ENCODE measurements around the gene SLC25A42.

The SLC25A42 gene

DNA sequence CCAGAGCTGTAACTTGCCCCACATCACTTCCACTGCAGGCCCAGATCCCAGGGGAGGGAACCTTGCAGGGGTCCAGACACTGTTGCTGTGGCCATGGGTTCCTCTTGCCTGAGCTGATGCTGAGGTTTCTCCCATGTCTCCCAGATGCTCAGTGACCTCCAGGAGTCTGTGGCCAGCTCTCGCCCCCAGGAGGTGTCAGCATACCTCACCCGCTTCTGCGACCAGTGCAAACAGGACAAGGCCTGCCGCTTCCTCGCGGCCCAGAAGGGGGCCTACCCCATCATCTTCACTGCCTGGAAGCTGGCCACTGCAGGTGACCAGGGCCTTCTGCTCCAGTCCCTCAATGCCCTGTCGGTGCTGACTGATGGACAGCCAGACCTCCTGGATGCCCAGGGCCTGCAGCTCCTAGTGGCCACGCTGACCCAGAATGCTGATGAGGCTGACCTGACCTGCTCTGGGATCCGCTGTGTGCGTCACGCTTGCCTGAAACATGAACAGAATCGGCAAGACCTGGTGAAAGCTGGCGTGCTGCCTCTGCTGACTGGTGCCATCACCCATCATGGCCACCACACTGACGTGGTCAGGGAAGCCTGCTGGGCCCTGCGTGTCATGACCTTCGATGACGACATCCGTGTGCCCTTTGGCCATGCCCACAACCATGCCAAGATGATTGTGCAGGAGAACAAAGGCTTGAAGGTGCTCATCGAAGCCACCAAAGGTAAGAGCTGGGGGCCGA, 12.1 kb upstream of the SLC25A42 start:
- DNase-seq (ENCODE audit: low spot score): no peak

DNA sequence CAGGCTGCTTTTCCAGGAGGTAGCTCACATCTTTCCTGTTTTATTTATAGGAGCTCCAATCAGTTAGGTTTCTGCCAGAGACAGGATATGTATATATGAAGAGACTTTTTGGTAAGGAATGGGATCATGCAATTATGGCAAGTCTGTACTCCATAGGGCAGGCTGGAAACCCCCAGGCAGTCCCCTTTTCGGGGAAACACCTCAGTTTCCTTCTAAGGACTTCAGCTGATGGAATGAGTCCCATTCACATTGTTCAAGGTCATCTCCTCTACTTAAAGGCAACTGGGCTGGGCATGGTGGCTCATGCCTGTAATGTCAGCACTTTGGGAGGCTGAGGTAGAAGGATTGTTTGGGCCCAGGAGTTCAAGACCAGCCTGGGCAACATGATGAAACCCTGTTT, 10.9 kb upstream of the SLC25A42 start:
- DNase-seq (ENCODE audit: low spot score): no peak

DNA sequence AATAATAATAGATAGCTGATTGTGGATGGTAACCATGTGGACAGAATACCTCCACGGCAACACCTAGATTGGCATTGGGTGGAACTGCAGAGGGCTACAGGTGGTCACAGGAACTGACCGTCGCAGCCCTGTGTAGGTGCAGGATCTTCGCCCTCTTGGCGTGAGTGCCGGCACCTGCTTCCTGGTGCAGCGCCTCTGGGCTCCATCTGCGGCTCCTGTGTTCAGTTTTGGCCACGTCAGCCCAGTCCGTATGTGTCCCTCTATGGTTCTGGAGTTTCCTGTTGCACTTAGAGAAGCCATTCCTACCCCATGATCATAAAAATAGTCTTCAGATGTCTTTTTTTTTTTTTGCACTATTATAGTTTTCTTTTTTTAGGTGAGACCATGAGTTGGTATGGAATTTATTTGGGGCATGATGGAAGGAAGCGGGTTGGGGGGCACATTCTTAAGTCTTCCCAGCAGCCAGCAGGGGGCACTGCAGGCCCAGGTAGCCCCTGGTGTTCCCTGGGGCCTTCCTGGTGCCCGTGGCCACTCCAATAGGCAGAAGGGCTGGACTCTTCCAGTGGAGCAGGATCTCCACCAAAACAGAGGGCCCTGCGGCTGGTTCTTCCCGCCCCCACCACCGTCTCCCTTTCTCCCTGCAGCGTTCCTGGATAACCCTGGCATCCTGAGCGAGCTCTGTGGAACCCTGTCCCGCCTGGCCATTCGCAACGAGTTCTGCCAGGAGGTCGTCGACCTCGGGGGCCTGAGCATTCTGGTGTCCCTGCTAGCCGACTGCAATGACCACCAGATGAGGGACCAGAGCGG, 10.1 kb upstream of the SLC25A42 start:
- peak; percentile 36 for DNase-seq (ENCODE audit: low spot score)

DNA sequence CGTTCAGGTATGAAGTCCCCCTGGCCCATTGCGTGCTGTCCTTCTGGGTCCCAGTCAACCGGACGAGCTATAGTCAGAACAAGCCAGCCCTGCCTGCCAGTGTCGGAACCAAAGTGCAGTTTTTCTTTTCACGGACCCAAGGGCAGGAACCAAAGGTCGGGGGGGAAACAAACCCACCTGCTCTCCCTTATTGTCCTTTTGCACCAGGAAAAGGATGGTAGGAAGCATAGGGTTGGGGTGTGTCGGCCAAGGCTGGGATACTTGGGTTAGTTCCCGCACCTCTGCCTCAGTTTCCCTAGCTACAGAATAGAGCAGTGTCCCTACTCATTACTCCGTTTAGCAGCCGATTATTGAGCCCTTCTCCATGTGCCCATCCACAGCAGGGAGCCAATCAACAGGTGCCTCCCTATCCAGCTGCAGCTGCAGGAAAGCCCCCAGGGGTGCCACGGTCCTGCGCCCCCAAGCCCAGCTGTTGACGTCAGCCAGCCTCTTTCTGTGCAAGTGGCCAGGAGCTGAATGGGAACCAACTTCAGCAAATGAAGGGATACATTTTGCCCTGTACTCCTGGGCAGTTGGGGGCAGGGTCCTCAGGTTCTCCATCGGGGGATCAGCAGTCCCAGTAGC, 9.4 kb upstream of the SLC25A42 start:
- no peak for DNase-seq (ENCODE audit: low spot score)

DNA sequence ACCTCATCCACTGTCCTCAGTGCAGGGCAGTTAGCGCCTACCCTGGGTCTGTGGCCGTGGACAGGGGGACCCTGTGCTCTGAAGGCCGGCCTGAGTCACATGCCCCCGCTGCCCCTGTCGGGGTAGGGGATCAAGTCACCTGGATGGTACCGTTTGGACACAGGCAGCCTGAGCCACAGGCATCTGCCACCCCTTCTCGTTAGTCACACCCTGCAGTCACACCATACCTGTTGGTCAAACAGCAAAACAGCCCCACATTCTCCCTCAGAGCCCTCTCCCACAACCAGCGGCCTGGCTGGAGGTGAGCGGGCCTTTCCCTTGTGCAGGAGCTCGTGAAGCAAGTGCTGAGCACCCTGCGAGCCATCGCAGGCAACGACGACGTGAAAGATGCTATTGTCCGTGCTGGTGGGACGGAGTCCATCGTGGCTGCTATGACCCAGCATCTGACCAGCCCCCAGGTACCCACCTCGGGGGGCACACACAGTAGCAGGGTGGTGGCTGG, 8.8 kb upstream of the SLC25A42 start:
- no peak for DNase-seq (ENCODE audit: low spot score)

DNA sequence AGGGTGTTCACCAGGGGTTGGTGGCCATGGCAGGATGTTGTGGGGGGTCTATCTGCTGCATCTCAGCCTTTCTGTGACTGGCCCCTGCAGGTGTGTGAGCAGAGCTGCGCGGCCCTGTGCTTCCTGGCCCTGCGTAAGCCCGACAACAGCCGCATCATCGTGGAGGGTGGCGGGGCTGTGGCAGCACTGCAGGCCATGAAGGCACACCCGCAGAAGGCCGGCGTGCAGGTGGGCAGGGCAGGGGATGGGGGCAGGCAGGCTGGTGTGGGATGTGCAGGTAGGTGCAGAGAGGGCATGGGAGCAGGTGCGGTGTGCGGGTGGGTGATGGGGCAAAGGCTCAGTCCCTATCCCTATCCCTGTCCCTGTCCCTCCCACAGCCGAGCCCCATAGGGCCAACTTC, 8.1 kb upstream of the SLC25A42 start:
- DNase-seq (ENCODE audit: low spot score): no peak

DNA sequence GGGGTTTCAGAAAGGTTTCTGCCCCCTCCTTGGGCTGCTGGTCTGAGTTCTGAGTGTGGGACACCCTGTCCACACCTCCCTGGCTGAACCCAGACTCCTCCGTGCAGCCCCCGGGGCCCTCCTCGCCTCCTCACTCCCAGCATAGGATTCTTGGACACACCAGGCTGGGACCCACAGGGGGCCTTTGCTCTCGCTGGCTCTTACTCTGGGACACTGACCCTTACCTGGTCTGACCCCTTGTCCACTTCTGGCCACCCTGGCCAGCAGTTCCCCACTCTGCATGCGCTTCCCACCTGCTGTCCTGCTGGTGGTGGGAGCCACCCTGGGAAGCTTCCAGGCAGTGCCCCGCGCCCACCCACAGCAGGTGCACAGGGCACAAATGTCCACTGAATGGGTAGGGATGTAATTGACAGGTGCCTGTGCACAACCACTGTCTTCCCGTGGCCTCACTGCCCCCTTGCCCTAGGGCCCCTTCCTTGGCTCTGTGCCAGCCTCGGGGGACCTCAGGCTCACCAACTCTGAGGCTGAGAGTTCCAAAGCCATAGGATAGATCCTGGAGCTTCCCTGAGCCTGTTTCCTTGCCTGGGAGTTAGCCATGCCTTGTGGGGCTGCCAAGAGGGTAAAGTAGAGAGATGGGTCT, 7.0 kb upstream of the SLC25A42 start:
- no peak for DNase-seq (ENCODE audit: low spot score)

DNA sequence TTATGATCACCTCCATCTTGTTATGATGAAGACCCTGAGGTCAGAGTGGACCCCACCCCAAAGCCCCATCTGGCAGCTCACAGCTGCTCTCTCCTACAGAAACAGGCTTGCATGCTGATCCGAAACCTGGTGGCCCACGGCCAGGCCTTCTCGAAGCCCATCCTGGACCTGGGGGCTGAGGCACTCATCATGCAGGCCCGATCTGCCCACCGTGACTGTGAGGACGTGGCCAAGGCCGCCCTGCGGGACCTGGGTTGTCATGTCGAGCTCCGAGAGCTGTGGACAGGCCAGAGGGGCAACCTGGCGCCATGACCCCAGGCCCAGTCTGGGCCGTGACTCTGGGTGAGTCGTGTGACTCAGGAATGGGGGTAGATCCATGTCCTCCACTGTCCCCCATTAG, 6.5 kb upstream of the SLC25A42 start:
- DNase-seq (ENCODE audit: low spot score): no peak

DNA sequence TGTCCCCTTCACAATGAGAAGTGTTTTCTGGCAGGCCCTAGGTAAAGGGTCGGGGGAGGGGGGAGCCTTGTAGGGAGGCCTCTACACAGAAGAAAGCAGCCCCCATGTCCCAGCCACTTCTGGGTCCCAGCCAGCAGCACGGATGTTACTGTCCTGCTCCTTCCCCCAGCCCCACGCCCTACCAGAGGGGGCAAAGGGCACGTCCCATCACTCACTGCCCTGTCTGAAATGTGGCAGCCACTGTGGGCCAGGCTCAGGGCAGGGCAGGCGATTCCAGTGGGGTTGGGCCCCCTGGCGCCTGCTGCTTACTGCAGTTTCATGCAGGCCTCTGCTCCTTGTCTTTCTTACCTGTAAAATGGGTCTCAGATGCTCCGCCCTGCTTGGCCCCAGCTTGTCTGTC, 6.1 kb upstream of the SLC25A42 start:
- DNase-seq (ENCODE audit: low spot score): no peak

DNA sequence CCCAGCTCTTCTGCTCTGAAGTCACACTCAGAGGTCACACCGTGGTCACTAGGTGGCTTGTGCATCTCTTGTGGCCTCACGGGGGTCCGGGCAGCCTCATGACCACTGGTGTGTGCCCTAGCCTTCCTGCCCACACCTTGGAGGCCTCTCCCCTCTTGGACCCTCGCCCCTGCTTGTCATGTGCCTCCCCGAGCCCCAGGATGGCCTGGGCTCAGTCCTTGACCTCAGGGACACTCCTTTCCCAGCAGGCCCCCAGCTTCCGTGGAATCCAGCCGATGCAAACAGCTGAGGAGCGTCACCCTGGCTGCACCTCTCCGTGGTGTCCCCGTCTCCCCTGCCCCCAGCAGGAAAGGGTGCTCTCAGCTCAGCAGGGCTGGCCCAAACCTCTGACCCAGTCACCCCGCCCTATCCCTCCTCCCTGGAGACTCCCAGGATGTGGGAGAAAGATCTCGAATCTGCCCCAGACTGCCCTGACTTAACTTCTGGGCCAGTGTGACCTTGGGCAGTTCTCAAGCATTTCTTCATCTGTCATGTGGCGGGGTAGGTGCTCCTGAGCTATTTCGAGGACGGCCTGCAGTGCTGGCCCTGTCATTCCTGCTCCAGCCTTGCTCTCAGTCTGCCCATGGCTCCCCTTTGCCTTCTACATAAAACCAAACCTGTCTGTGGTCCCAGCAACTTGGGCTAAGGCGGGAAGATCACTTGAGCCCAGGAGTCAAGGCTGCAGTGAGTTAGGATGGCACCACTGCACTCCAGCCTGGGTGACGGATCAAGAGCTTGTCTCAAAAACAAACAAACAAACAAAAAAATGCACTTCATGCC, 4.6 kb upstream of the SLC25A42 start:
- no peak for DNase-seq (ENCODE audit: low spot score)

DNA sequence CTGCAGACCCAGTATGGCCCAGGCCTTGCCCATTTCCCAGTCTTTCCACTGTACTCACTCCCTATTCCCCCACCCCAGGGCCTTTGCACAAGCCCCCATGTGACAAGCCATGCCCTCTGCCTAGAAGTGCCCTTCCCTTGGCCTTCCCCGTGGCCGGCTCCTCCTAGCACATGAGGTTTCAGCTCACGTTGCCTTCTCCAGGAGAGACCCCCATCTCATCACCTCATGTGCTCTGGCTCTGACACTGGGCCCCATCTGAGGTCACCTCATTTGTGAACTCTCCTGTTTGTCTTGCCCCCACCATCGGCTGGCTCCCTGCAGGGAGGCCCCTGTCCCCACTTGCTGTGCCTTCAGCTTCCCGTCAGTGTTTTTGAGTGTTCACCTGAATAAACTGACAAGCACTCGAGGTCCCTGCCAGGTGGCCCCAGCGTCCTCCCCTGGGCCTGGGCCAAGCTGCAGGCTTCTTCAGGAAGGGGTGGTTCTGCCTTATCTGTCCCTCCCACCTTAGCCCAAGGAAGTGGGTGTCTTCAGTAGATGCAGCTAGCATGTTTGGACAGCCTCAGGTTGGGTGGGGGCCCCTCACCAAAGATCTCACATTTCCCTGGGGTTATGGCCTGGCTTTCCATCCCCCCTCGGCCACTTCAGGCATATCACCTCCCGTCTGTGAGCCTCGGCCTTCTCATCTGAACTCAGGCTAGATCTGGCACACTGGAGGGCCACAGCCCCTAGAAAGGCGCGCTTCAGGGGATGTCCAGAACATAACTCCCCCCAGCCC, 3.8 kb upstream of the SLC25A42 start:
- no peak for DNase-seq (ENCODE audit: low spot score)

DNA sequence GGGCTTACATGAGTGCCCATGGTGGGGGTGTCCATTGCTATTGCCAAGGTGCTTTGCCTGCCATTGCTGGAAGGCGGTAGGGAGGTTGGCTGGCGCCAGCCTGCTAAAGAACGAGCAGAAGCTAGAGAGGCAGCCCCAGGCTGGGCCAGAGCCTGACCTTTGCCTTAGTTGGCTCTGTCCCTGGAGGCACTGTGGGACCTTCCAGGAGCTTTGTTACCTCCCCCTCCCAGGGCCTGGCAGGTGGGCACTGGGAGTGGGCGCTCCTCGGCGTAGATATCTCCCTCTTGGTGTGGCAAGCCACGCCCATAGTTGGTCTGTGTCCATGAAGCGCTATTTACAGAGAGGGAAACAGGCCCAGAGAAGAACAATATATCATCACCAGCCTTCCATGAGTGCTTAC, 2.3 kb upstream of the SLC25A42 start:
- no peak for DNase-seq (ENCODE audit: low spot score)

DNA sequence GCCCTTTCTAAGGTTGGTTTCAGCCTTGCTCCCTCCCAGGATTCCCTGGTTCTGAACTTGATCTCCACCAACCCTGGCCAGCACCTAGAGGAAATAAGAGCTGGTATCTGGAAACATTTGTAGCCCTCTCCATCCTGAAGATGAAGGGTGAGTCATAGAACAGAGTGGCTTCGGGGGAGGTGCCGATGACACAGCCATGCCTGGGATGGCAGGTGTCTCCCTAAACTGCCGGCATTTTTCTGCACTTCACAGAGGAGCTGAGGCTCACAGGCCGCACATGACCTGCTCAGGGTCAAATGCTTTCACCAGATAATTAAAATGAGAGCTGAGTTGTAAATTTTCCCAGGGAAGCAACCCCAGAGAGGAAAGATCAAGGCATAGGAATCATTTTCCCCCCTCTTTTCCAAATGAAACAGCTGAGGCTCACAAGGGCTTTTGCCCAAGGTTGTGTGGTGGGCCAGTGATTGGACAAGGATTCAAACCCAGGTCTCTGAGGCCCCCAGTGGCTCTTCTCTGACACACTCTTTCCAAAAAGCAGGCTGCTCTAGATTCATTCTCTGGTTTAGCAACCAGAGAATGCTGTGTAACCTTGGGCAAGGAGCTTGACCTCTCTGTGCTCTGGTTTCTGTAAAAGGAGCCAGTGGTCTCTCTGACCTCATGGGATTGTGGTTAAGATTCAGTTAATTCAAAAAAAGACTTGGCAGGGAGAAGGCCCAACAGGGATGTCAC, 1.2 kb upstream of the SLC25A42 start:
- peak; percentile 45 for DNase-seq (ENCODE audit: low spot score)

DNA sequence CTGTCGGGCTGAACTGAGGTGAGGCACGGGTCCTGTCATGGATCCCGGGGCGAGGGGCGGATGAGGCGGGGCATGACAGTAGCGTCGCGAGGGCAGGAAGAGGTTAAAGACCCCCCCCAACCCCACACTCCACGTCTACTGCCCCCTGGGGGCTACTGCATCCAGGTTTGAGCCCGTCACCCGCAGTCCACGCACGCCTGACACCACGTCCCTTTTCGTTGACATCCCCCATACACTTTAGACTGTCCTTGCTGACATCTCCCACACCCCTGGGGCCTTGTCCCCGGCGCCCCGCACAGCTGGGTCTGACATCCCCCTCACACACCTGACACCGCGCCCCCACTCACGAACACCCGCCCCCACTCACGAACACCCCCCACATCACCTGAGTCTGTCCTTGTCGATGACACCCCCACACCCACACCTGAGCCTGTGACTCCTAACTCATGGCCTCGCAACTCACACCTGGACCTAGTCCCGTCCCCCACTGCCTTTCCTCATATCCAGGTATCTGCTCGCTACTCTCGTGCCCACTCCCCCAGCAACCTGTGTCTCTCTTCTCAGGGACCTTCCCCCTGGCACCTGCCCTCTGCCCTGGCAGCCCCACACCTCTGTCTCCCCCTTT, 416 bp downstream of the SLC25A42 start:
- no peak for DNase-seq (ENCODE audit: low spot score)

DNA sequence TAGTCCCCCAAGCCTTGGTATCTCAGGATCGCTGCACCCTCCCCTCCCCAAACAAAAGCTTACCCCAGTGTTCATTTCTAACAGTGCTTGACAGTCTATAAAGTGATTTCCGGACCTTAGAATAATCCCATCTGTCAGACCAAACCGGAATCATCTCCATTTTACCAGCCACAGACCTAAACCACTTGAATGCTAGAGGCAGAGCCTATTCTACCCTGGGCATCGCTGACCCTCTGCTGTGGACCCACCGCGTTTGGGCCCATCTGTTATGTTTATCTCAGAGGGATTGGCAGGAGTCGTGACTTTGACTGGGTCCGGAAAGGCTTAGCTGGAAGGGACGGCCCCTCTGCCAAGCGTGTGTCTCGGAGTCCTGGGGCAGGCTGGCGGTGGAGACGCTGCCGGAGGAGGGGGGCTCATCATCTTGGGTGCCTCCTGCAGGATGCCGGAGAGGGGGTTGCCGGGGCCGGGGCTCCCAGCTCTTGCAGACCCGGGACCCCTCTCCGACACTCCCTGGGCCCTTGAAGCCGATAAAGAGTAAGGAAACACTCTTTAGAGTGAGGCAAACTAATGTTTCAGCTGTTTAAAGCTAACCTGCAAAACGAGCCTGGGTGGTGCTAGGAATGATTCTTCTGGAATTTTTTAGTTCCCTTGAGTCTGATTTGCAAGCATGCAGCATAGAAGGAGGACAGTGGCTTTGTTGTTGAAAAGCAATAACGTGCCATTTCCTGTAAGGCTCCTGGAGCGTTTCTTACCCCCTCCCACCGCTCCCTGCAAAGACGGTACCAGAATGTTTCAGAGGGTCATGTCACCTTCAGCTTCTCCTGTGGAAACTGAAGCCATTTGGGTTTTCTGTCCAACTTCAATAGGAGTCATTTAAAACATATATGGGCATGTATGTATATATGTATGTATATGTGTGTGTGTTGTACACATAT, 1.3 kb downstream of the SLC25A42 start:
- DNase-seq (ENCODE audit: low spot score): no peak

DNA sequence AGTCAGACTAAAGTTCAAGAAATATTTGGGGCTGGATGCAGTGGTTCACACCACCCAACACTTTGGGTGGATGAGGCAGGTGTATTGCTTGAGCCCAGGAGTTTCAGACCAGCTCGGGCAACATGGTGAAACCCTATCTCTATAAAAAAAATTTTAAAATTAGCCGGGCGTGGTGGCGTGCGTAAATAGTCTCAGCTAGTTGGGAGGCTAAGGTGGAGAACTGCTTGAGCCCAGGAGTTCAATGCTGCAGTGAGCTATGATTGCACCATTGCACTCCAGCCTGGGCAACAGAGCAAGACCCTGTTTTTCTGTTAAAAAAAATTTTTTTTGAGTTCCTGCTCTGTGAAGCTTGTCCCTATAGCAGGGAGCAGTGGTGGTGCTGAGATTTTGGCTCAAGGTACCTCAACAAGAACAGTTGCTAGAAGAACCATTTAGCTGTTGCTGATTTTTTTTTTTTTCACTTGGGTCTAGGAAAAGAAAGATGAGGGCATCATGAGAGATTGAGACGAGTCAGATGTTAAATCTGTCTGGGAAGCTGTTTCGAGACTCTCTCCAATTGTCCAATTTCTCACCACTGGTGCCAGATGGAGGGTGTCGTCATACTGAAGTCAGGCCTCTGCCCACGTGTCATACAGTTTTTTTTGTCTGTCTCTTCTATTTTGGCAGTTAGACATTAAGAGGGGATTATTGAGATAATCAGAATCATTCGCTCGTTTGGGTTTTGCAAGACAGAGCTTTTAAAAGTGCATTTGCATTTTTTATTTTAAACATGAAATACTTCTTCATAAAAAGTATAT, 3.7 kb downstream of the SLC25A42 start:
- DNase-seq (ENCODE audit: low spot score): no peak

Measured in putamen (tissue), 1 donor.